RWPE2 (cell line): ENCODE results near the gene DSCAML1.

Experiments used
- ATAC-seq: fragments of 200-7000 bp; cut with Tn5 transposase; 3 replicates; pipeline ENCODE4 v1.9.1; 2021; ENCODE audit warnings: low read depth
- DNase-seq: peaks from one replicate; pipeline ENCODE4 v3.0.0-alpha.2; 2020; ENCODE audit warnings: low spot score
- H3K27ac ChIP-seq: fragments of 450-650 bp; 2 replicates; pipeline ENCODE4 v1.5.1; 2017; ENCODE audit warnings: mild to moderate bottlenecking; ENCODE audit not compliant: poor library complexity, severe bottlenecking
- H3K27me3 ChIP-seq: fragments of 250-450 bp; sonication (Bioruptor Pico); 2 replicates; pipeline ENCODE4 v1.5.1; 2021; ENCODE audit warnings: mild to moderate bottlenecking, moderate library complexity; ENCODE audit not compliant: insufficient read depth, poor library complexity, severe bottlenecking
- H3K36me3 ChIP-seq: fragments of 250-450 bp; sonication (Bioruptor Pico); 2 replicates; pipeline ENCODE4 v1.5.1; 2020; ENCODE audit warnings: low read depth, mild to moderate bottlenecking, moderate library complexity
- H3K4me1 ChIP-seq: fragments of 250-450 bp; sonication (Bioruptor Pico); 2 replicates; pipeline ENCODE4 v1.5.1; 2021; ENCODE audit warnings: mild to moderate bottlenecking, moderate library complexity; ENCODE audit not compliant: insufficient read depth, poor library complexity, severe bottlenecking
- H3K4me3 ChIP-seq: fragments of 250-450 bp; sonication (Bioruptor Pico); 2 replicates; pipeline ENCODE4 v1.5.1; 2021; ENCODE audit warnings: mild to moderate bottlenecking, moderate library complexity; ENCODE audit not compliant: severe bottlenecking
- H3K9me3 ChIP-seq: fragments of 250-450 bp; sonication (Bioruptor Pico); 2 replicates; pipeline ENCODE4 v1.5.1; 2021; ENCODE audit warnings: mild to moderate bottlenecking, moderate library complexity; ENCODE audit not compliant: severe bottlenecking
- CTCF ChIP-seq: fragments of 450-650 bp; IDR thresholded peaks from one replicate; pipeline ENCODE4 v1.5.1; 2017; ENCODE audit warnings: mild to moderate bottlenecking, moderate library complexity; ENCODE audit not compliant: poor library complexity, severe bottlenecking

The DSCAML1 gene

GRCh38 chr11:117840881-117841550, 44.0 kb upstream of the DSCAML1 start:
- no peak for ATAC-seq
- H3K27me3 ChIP-seq = no peaks in the 10 kb centered on the region
- no peaks in the 10 kb centered on the region for H3K9me3 ChIP-seq
- no peak overlapping the region for H3K27ac ChIP-seq
- no peaks in the 10 kb centered on the region for H3K36me3 ChIP-seq
- no peak overlapping the region for H3K4me3 ChIP-seq
- no peak for DNase-seq
- TF ChIP-seq CTCF = no peak
- H3K4me1 ChIP-seq = no peaks in the 10 kb centered on the region

GRCh38 chr11:117839936-117840813, 43.2 kb upstream of the DSCAML1 start:
- DNase-seq = peak; percentile 29
- Histone ChIP-seq H3K4me1 (no peaks in the 10 kb centered on the region), H3K27me3 (no peaks in the 10 kb centered on the region), H3K4me3 (no peak overlapping the region), H3K27ac (no peak overlapping the region), H3K9me3 (no peaks in the 10 kb centered on the region), H3K36me3 (no peaks in the 10 kb centered on the region)
- TF ChIP-seq CTCF = no peak
- no peak for ATAC-seq

- Histone ChIP-seq H3K4me3 (no peak overlapping the region), H3K4me1 (no peaks in the 10 kb centered on the region), H3K36me3 (no peaks in the 10 kb centered on the region), H3K27ac (no peak overlapping the region), H3K27me3 (no peaks in the 10 kb centered on the region), H3K9me3 (no peaks in the 10 kb centered on the region)
- DNase-seq (peak; percentile 28), ATAC-seq (no peak)
- no peak for TF ChIP-seq CTCF
Measured at GRCh38 chr11:117839380-117839881, 42.4 kb upstream of the DSCAML1 start.

GRCh38 chr11:117838901-117839300, 41.9 kb upstream of the DSCAML1 start:
- Histone ChIP-seq H3K9me3 (no peaks in the 10 kb centered on the region), H3K27me3 (no peaks in the 10 kb centered on the region), H3K4me3 (no peak overlapping the region), H3K36me3 (no peaks in the 10 kb centered on the region), H3K4me1 (no peaks in the 10 kb centered on the region), H3K27ac (no peak overlapping the region)
- TF ChIP-seq CTCF = no peak
- no peak for DNase-seq
- ATAC-seq = no peak
